Measurements from ENCODE around the gene CYS1. TPM values are rescaled to one million over a fixed set of nuclear protein-coding genes. Genes with fewer than 3 reads are reported as not detected.

The CYS1 gene
- polyA plus RNA-seq, 1 donor from 2014 or later: not detected

- Histone ChIP-seq H3K9me2 (ENCODE audit: insufficient read depth, low read length) (no peaks in the 10 kb centered on the region), H3F3A (ENCODE audit: insufficient read depth, low read length, poor library complexity, severe bottlenecking) (no peaks in the 10 kb centered on the region), H3K27me3 (ENCODE audit: insufficient read depth, low read depth, low read length) (no peaks in the 10 kb centered on the region), H3K79me2 (replicated peaks; ENCODE audit: insufficient read depth, low read length) (no peaks in the 10 kb centered on the region), H3K9me3 (ENCODE audit: low read length) (no peaks in the 10 kb centered on the region), H2AFZ (ENCODE audit: low read depth, low read length) (no peak overlapping the region), H3K4me2 (ENCODE audit: low read length) (no peak overlapping the region), H3K9ac (ENCODE audit: low read length) (no peak overlapping the region), H3K4me3 (ENCODE audit: low read length) (no peak overlapping the region), H3K36me3 (ENCODE audit: insufficient read depth, low read length) (no peaks in the 10 kb centered on the region), H4K20me1 (ENCODE audit: insufficient read depth) (no peaks in the 10 kb centered on the region), H3K27ac (ENCODE audit: low read length) (no peak overlapping the region)
- TF ChIP-seq CTCF (IDR thresholded peaks at IDR 0.05; ENCODE audit: poor library complexity, severe bottlenecking) (no peak), TAF1 (IDR thresholded peaks at IDR 0.05; ENCODE audit: low read depth) (no peak), EZH2 (IDR thresholded peaks at IDR 0.05; ENCODE audit: borderline replicate concordance, insufficient read depth, low read length, poor library complexity, severe bottlenecking) (no peak), POLR2AphosphoS5 (IDR thresholded peaks at IDR 0.05) (no peak), SMC3 (conservative IDR thresholded peaks at IDR 0.05; ENCODE audit: poor library complexity) (no peak), REST (IDR thresholded peaks at IDR 0.05; ENCODE audit: borderline replicate concordance) (no peak), RAD21 (conservative IDR thresholded peaks at IDR 0.05) (no peak), EP300 (conservative IDR thresholded peaks at IDR 0.05; ENCODE audit: poor library complexity, severe bottlenecking) (no peak), MXI1 (conservative IDR thresholded peaks at IDR 0.05; ENCODE audit: poor library complexity, severe bottlenecking) (no peak)
Observed at GRCh38 chr2:10067330-10067729, 12.9 kb downstream of the CYS1 start.

GRCh38 chr2:10065773-10066055, 14.5 kb downstream of the CYS1 start:
- H3K4me3 ChIP-seq (ENCODE audit: low read length): no peak overlapping the region
- TF ChIP-seq TAF1 (IDR thresholded peaks at IDR 0.05; ENCODE audit: low read depth) (no peak), POLR2AphosphoS5 (IDR thresholded peaks at IDR 0.05) (no peak), REST (IDR thresholded peaks at IDR 0.05; ENCODE audit: borderline replicate concordance) (no peak), EP300 (conservative IDR thresholded peaks at IDR 0.05; ENCODE audit: poor library complexity, severe bottlenecking) (no peak), CTCF (IDR thresholded peaks at IDR 0.05; ENCODE audit: poor library complexity, severe bottlenecking) (no peak), MXI1 (conservative IDR thresholded peaks at IDR 0.05; ENCODE audit: poor library complexity, severe bottlenecking) (no peak), SMC3 (conservative IDR thresholded peaks at IDR 0.05; ENCODE audit: poor library complexity) (no peak), RAD21 (conservative IDR thresholded peaks at IDR 0.05) (no peak), EZH2 (IDR thresholded peaks at IDR 0.05; ENCODE audit: borderline replicate concordance, insufficient read depth, low read length, poor library complexity, severe bottlenecking) (no peak)
- H3K27me3 ChIP-seq (ENCODE audit: insufficient read depth, low read depth, low read length): no peaks in the 10 kb centered on the region
- H3K36me3 ChIP-seq (ENCODE audit: insufficient read depth, low read length): no peaks in the 10 kb centered on the region
- no peaks in the 10 kb centered on the region for H3F3A ChIP-seq (ENCODE audit: insufficient read depth, low read length, poor library complexity, severe bottlenecking)
- no peak overlapping the region for H2AFZ ChIP-seq (ENCODE audit: low read depth, low read length)
- no peak overlapping the region for H3K9ac ChIP-seq (ENCODE audit: low read length)
- no peak overlapping the region for H3K27ac ChIP-seq (ENCODE audit: low read length)
- no peaks in the 10 kb centered on the region for H3K9me2 ChIP-seq (ENCODE audit: insufficient read depth, low read length)
- no peaks in the 10 kb centered on the region for H3K79me2 ChIP-seq (replicated peaks; ENCODE audit: insufficient read depth, low read length)
- no peaks in the 10 kb centered on the region for H3K9me3 ChIP-seq (ENCODE audit: low read length)
- no peaks in the 10 kb centered on the region for H4K20me1 ChIP-seq (ENCODE audit: insufficient read depth)
- no peak overlapping the region for H3K4me2 ChIP-seq (ENCODE audit: low read length)

Measured in neural cell (in vitro differentiated cells).